ENCODE results near the gene POU5F2.

DNA sequence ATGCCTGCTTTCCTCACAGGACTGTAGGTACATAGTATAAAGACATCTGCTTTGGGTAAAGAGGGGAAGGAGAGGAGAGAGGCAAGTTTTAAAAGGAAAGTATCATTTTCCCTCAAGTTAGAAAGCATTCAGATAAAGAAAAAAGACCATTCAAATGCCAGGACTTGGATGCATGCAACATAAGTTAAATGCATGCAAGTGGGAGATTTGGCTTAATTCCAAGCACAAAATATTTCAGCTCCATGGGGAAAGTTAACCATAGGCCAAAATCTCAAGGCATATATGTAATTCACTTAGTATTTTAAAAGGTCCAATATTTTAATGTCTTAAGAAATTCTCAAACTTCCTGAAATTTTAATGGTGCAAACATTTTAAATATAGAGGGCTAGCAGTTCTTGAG is 36.4 kb downstream of the POU5F2 start:
- TF ChIP-seq, protein P1, sequence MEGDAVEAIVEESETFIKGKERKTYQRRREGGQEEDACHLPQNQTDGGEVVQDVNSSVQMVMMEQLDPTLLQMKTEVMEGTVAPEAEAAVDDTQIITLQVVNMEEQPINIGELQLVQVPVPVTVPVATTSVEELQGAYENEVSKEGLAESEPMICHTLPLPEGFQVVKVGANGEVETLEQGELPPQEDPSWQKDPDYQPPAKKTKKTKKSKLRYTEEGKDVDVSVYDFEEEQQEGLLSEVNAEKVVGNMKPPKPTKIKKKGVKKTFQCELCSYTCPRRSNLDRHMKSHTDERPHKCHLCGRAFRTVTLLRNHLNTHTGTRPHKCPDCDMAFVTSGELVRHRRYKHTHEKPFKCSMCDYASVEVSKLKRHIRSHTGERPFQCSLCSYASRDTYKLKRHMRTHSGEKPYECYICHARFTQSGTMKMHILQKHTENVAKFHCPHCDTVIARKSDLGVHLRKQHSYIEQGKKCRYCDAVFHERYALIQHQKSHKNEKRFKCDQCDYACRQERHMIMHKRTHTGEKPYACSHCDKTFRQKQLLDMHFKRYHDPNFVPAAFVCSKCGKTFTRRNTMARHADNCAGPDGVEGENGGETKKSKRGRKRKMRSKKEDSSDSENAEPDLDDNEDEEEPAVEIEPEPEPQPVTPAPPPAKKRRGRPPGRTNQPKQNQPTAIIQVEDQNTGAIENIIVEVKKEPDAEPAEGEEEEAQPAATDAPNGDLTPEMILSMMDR (IDR thresholded peaks at IDR 0.05 in 8 of 11, conservative IDR thresholded peaks at IDR 0.05 in 3 of 11): no peak
- no peak for TF ChIP-seq POLR2AphosphoS5 (IDR thresholded peaks at IDR 0.05)

All from spleen (tissue), 7 donors.